ENCODE data around the gene NOS1AP. TPM values are rescaled to one million over a fixed set of nuclear protein-coding genes. Genes with fewer than 3 reads are reported as not detected.

Gene NOS1AP
- total and polyA plus RNA-seq, 2 experiments from 2014 or later, result 5.8 to 6.6 TPM

DNA sequence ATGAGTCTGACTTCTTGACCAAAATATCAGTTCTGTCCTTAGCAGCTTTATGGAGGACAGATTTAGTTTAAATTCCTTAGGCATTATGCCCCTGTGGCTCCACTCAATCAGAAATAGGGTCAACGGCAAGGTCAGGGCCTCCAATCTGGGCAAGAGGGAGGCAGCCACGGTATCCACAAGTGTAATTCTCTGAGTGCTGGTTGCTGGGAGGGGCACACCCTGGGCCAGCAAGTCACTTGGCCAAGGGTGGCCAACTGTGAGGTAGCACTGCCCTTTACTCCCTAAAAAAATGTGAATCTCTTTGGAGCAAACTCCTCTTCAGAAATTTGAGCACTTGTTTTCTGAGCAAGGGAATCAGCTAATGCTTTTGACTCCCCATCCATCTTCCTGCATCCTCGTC, 294.3 kb downstream of the NOS1AP start (continued):
- TF ChIP-seq, protein P1, sequence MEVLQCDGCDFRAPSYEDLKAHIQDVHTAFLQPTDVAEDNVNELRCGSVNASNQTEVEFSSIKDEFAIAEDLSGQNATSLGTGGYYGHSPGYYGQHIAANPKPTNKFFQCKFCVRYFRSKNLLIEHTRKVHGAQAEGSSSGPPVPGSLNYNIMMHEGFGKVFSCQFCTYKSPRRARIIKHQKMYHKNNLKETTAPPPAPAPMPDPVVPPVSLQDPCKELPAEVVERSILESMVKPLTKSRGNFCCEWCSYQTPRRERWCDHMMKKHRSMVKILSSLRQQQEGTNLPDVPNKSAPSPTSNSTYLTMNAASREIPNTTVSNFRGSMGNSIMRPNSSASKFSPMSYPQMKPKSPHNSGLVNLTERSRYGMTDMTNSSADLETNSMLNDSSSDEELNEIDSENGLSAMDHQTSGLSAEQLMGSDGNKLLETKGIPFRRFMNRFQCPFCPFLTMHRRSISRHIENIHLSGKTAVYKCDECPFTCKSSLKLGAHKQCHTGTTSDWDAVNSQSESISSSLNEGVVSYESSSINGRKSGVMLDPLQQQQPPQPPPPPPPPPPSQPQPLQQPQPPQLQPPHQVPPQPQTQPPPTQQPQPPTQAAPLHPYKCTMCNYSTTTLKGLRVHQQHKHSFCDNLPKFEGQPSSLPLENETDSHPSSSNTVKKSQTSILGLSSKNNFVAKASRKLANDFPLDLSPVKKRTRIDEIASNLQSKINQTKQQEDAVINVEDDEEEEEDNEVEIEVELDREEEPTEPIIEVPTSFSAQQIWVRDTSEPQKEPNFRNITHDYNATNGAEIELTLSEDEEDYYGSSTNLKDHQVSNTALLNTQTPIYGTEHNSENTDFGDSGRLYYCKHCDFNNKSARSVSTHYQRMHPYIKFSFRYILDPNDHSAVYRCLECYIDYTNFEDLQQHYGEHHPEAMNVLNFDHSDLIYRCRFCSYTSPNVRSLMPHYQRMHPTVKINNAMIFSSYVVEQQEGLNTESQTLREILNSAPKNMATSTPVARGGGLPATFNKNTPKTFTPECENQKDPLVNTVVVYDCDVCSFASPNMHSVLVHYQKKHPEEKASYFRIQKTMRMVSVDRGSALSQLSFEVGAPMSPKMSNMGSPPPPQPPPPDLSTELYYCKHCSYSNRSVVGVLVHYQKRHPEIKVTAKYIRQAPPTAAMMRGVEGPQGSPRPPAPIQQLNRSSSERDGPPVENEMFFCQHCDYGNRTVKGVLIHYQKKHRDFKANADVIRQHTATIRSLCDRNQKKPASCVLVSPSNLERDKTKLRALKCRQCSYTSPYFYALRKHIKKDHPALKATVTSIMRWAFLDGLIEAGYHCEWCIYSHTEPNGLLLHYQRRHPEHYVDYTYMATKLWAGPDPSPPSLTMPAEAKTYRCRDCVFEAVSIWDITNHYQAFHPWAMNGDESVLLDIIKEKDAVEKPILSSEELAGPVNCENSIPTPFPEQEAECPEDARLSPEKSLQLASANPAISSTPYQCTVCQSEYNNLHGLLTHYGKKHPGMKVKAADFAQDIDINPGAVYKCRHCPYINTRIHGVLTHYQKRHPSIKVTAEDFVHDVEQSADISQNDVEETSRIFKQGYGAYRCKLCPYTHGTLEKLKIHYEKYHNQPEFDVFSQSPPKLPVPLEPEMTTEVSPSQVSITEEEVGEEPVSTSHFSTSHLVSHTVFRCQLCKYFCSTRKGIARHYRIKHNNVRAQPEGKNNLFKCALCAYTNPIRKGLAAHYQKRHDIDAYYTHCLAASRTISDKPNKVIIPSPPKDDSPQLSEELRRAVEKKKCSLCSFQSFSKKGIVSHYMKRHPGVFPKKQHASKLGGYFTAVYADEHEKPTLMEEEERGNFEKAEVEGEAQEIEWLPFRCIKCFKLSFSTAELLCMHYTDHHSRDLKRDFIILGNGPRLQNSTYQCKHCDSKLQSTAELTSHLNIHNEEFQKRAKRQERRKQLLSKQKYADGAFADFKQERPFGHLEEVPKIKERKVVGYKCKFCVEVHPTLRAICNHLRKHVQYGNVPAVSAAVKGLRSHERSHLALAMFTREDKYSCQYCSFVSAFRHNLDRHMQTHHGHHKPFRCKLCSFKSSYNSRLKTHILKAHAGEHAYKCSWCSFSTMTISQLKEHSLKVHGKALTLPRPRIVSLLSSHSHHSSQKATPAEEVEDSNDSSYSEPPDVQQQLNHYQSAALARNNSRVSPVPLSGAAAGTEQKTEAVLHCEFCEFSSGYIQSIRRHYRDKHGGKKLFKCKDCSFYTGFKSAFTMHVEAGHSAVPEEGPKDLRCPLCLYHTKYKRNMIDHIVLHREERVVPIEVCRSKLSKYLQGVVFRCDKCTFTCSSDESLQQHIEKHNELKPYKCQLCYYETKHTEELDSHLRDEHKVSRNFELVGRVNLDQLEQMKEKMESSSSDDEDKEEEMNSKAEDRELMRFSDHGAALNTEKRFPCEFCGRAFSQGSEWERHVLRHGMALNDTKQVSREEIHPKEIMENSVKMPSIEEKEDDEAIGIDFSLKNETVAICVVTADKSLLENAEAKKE (CRISPR knock-in tag; IDR thresholded peaks at IDR 0.05), result no peak
- TF ChIP-seq, protein P2, sequence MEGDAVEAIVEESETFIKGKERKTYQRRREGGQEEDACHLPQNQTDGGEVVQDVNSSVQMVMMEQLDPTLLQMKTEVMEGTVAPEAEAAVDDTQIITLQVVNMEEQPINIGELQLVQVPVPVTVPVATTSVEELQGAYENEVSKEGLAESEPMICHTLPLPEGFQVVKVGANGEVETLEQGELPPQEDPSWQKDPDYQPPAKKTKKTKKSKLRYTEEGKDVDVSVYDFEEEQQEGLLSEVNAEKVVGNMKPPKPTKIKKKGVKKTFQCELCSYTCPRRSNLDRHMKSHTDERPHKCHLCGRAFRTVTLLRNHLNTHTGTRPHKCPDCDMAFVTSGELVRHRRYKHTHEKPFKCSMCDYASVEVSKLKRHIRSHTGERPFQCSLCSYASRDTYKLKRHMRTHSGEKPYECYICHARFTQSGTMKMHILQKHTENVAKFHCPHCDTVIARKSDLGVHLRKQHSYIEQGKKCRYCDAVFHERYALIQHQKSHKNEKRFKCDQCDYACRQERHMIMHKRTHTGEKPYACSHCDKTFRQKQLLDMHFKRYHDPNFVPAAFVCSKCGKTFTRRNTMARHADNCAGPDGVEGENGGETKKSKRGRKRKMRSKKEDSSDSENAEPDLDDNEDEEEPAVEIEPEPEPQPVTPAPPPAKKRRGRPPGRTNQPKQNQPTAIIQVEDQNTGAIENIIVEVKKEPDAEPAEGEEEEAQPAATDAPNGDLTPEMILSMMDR (conservative IDR thresholded peaks at IDR 0.05; ENCODE audit: low read depth in 2 of 2), result no peak

DNA sequence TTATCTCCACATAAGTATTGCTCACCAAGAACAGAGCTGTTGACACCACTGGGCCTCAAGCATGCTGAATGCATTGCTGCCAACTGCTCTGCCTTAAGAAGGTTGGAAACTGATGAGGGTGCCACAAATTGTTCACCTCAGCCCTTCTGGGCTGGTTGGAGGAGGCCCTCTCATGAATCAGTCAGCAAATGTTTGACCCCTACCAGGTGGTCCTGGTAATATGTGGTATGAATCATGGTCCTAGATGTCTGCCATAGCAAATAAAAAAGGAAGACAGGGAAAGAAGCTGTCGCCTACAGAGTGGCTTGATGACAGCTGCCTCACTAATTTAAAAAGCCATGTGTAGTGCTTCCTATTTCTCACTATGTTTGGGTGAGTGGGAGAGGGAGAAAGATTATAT, 295.0 kb downstream of the NOS1AP start:
- Histone ChIP-seq H3K9me2 (ENCODE audit: insufficient read depth) (no peaks in the 10 kb centered on the region), H3K27me3 (ENCODE audit: insufficient read depth) (no peaks in the 10 kb centered on the region), H4K20me1 (replicated peaks; ENCODE audit: insufficient read depth) (no peaks in the 10 kb centered on the region), H2AFZ (no peak overlapping the region), H3K4me2 (no peak overlapping the region), H3K4me3 (no peak overlapping the region), H3K4me1 (ENCODE audit: insufficient read depth) (no peaks in the 10 kb centered on the region), H3K27ac (ENCODE audit: low read depth) (no peak overlapping the region), H3K36me3 (ENCODE audit: insufficient read depth) (no peaks in the 10 kb centered on the region), H3K79me2 (replicated peaks; ENCODE audit: insufficient read depth) (no peaks in the 10 kb centered on the region), H3F3A (replicated peaks; ENCODE audit: low read depth) (no peaks in the 10 kb centered on the region)
- no peak overlapping the region for H3K4me3 Mint-ChIP-seq
- ATAC-seq, result no peak
- no peak for DNase-seq (ENCODE audit: low spot score)
- H3K27ac Mint-ChIP-seq, result no peak overlapping the region
- H3K27me3 Mint-ChIP-seq (ENCODE audit: insufficient read depth, low read depth, poor library complexity), result peaks cover 14% of the 10 kb centered on the region
- peaks cover 25% of the 10 kb centered on the region; the same call in 2 of the 3 replicates for H3K36me3 Mint-ChIP-seq (ENCODE audit: low read depth)
- H3K4me1 Mint-ChIP-seq, result peaks cover 6% of the 10 kb centered on the region
- no peaks in the 10 kb centered on the region for H3K9me3 Mint-ChIP-seq
- TF ChIP-seq JUNB (IDR thresholded peaks at IDR 0.05; ENCODE audit: unreplicated experiment), result no peak
- TF ChIP-seq EZH2 (IDR thresholded peaks at IDR 0.05; ENCODE audit: low read depth, unreplicated experiment), result no peak
- no peak for TF ChIP-seq POLR2AphosphoS5 (IDR thresholded peaks at IDR 0.05; ENCODE audit: low read depth)
- TF ChIP-seq ZNF114 (CRISPR knock-in tag; IDR thresholded peaks at IDR 0.05), result no peak
- TF ChIP-seq EZH2phosphoT487 (IDR thresholded peaks at IDR 0.05; ENCODE audit: unreplicated experiment), result no peak
- TF ChIP-seq, protein P2 (conservative IDR thresholded peaks at IDR 0.05; ENCODE audit: low read depth in 2 of 2), result no peak
- TF ChIP-seq, protein P3, sequence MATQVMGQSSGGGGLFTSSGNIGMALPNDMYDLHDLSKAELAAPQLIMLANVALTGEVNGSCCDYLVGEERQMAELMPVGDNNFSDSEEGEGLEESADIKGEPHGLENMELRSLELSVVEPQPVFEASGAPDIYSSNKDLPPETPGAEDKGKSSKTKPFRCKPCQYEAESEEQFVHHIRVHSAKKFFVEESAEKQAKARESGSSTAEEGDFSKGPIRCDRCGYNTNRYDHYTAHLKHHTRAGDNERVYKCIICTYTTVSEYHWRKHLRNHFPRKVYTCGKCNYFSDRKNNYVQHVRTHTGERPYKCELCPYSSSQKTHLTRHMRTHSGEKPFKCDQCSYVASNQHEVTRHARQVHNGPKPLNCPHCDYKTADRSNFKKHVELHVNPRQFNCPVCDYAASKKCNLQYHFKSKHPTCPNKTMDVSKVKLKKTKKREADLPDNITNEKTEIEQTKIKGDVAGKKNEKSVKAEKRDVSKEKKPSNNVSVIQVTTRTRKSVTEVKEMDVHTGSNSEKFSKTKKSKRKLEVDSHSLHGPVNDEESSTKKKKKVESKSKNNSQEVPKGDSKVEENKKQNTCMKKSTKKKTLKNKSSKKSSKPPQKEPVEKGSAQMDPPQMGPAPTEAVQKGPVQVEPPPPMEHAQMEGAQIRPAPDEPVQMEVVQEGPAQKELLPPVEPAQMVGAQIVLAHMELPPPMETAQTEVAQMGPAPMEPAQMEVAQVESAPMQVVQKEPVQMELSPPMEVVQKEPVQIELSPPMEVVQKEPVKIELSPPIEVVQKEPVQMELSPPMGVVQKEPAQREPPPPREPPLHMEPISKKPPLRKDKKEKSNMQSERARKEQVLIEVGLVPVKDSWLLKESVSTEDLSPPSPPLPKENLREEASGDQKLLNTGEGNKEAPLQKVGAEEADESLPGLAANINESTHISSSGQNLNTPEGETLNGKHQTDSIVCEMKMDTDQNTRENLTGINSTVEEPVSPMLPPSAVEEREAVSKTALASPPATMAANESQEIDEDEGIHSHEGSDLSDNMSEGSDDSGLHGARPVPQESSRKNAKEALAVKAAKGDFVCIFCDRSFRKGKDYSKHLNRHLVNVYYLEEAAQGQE (IDR thresholded peaks at IDR 0.05; ENCODE audit: unreplicated experiment), result no peak
- no peak for TF ChIP-seq ZNF331 (CRISPR knock-in tag; IDR thresholded peaks at IDR 0.05; ENCODE audit: low read depth)
- no peak for TF ChIP-seq CREB1 (CRISPR knock-in tag; IDR thresholded peaks at IDR 0.05; ENCODE audit: low read depth)
